ENCODE measurements around the gene FAM163A.
A peak's percentile ranks its signal among the peaks of the same experiment; 100 is the strongest.
"Not testable (repeated sequence)": the region's sequence is repeated elsewhere in the genome, so short reads cannot be mapped to it uniquely, and the experiment has no call there.

FAM163A gene

DNA sequence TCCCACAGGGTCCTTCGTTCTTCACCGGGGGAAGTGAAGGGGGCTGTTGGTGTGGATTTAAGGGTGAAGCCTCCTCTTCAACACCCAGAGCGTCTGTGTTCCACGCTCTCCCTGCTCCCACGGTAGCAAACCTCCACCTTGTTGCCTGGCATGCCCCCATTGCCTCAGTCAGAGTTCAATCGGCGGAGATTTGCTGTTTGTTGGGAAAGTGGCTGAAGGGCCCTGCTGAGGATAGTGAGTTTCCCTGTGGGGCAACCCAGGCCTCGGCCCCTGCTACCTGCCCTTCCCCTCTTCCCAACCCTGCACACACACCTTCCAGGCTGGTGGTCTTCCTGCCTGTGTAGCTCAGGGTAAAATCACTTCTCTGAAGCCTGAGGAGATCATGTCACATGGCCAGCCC, 74.0 kb downstream of the FAM163A start:
- no peak for DNase-seq

DNA sequence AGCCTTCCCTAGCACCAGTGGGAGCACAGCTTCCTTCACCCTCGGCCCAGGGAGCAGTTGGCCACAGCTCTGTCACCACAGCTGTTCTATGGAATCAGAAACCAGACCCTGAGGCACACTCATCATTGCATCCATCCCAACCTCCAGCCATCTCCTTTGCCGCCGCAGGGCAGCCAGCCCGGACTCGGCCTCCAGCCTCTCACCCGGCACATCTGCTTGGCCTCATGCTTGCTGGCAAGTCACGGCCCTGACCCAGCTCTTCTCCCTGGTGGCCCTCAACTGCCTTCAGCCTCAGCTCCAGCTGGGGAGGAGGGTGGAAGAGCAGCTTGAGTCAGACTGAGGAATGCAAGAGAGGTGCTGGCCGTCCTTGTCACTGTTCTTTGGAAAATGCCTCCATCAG, 74.7 kb downstream of the FAM163A start:
- DNase-seq: no peak

DNA sequence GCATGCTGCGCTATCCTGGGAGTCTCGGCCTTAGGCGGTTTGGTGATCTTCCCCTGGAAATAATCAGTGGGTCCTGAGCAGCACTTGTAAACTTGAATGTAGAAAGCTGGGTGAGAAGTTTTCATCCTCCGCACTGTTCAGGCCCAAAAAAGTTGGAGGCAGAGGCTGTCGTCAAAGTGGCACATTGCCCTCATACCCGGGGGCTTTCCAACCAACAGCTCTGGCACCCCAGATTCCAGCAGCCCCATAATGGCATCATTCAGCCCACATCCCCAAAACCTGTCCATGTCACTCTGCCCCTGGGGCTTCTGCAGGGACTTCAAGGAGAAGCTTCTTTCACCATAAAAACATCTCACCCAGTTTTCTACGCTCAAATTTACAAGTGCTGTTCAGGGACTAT, 75.2 kb downstream of the FAM163A start:
- no peak for DNase-seq

DNA sequence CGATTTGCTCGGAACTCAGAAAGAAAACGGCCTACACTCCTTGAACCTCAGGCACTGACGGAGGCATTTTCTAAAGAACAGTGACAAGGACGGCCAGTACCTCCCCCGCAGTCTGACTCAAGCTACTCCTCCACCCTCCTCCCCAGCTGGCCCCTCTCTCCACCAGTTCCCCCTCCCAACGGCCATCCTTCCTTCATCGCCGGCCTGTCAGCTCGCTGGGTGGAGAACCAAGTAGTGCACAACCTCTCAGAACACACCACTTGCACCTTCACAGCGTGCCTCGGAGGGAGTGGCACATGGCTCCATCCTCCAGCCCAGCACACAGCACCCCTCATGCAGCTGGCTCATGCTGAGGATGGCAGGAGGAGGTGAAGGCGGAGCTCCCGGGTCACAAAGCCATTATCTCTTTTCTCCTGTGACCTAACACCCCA, 75.7 kb downstream of the FAM163A start:
- DNase-seq: peak; percentile 61

DNA sequence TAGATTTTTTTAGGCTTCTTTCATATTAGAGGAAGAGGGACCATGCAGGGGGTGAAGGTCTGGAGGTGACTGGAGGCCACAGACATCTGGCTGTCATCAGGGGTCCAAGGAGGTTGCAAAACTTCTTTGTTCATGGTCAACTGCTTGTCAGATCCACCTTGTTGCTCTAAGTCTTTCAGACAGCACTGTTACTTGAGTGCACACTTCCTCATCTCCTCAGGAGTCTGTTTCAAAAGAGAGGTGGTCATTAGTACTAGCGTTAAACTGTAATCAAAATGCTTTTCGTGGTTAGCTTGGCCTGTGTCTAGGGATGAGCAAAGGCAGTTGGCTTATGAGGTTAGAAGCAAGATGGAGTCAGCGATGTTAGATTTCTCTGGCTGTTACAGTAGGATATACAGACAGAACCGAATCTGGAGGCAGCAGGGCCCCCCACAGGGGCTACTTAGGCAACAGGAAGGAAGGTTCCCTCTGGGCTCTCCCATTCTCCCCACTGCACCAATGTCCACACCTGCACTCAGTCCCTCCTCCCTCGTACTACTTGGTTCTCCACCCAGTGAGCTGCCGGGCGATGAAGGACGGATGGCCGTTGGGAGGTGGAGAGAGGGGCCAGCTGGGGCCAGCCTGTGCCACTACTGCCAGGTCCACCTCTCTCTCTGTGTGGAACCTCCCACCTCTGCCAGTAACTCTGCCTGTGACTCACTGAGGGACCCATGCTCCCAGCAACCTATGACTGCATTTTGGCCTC, 77.3 kb downstream of the FAM163A start:
- no peak for DNase-seq

DNA sequence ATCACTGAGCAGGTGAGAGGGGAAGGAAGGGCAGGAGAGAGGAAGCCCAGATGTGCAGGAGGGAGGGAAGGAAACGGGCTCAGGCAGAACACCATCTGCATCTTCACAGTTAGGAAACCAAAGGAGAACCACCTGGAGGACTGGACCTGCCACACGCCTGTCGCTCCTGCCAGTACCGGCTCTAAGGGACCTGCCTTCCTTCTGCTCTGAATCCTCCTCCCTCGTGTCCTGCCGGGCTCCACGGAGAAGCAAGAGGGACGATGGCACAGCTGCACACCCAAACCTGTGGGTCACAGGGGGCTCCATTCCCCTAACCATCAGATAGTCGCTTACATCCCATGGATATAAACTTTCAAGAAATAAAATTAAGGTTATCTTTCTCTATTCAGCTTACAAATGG, 78.4 kb downstream of the FAM163A start:
- no peak for DNase-seq

DNA sequence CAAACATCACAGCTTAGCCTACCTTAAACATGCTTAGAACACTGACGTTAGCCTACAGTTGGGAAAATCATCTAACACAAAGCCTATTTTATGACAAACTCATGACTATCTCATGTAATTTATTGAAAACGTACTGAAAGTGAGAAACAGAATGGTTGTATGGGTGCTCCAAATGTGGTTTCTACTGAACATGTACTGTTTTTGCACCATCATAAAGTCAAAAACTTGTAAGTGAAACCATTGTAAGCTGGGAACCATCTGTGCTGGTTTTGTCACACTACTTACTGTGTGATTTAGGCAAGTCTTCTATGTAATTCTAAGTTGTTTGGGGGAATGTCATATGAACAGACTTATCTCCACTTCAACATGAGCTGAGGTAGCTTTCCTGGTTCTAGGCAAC, 79.0 kb downstream of the FAM163A start:
- no peak for DNase-seq

DNA sequence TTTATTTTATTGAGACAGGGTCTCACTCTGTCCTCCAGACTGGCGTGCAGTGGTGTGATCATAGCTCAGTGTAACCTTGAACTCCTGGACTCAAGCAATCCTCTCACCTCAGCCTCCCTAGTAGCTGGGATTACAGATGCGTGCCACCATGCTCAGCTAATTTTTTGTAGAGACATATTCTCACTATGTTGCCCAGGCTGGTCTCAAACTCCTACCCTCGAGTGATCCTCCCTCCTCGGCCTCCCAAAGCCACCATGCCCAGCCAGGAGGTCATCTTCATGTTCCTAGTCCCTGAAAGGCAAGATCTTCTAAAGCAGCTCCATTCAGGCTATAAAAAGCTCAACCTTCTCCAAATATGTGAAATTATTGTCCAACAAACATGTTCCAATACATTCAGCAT, 80.6 kb downstream of the FAM163A start:
- no peak for DNase-seq

DNA sequence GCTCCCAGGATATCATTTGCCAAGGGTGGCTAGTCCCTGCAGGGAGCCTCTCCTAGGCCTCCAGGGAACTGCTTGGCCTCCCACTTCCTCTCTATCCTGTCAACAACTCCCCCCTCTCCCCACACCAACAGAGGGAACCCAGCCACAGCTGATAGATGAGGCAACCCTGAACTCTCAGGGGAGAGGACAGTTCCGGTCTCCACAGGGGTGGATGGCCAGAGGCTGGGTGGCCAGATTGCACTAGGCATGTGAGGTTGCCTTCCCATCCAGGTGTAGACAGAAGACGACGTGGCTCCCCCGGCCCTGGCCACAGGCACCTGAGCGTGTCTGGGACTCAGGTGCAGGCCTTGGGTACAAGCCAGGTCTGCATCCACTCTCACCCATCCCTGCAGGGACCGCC, 81.2 kb downstream of the FAM163A start:
- peak; percentile 21 for DNase-seq

DNA sequence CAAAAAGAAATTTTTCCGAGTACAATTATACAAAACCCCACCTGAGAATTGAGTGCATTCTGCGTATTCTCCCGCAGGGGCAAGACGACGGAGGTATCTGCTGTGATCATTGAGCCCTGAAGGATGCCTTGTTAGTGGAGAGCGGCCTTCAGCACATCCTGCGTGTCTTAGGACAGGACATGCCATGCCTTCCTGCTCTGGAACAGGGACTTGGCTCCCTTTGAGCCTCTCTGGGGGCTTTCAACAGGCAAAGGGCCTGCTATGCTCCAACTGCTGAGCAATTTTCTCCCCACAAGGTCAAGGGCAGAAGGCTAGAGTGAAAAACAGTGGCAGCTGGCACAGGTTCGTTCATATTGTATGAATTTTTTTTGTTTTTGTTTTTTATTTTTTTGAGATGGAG, 82.1 kb downstream of the FAM163A start:
- no peak for DNase-seq

DNA sequence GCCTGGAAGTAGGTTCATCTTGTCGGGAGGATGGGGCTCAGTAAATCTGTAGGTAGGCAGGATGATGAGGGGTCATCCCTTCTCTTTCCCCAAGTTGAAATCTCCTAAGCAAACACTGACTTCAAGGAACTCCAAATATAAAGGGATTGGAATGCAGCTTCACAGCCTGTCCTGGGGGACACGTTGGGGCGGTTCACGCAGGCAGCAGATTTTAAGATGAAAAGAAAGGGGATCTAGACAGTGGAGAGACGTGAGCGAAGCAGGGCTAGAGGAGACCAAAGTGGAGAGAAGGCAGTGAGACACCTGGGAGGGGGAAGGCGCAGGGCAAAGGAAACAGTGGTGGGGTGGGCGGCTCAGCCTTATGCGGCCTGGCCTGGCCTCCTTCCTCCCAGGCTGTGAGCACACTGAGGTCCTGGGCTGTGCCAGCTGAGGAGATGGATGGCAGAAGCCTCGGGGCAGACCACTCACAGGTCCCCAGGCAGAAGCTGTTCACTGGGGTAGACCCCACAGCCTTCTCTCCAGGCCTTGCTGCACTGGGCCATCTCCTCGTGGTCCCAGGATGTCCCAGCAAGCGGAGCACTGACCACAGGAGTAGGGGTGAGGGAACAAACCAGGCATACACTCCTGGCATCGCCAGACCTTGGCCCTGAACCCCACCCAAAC, 82.8 kb downstream of the FAM163A start:
- DNase-seq: no peak

DNA sequence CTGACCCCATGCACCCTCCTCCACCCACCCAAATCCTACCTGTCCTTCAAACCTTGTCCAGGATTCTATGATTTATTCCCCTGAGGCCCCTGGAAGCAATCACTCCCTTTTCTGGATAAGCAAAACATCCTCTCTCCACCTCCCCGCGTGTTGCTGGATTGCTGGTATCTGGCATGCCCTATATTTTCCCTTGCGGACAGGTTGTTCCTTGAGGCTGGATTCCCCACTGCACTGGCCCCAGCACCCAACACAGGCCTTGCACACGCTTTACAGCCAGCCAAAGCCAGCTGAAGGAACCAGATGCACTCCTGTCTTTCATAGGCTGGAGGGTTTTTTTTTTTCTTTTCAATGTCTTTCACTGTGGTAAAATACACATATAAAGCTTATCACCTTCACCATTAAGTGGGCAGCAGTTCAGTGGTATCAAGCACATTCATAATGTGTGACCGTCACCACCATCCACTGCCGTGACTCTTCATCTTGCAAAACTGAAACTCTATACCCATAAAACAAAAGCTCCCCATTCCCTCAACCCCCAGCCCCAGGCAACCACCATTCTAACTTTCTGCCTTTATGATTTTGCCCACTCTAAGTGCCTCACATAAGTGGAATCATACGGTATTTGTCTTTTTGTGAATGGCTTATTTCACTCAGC, 83.7 kb downstream of the FAM163A start:
- DNase-seq: no peak

DNA sequence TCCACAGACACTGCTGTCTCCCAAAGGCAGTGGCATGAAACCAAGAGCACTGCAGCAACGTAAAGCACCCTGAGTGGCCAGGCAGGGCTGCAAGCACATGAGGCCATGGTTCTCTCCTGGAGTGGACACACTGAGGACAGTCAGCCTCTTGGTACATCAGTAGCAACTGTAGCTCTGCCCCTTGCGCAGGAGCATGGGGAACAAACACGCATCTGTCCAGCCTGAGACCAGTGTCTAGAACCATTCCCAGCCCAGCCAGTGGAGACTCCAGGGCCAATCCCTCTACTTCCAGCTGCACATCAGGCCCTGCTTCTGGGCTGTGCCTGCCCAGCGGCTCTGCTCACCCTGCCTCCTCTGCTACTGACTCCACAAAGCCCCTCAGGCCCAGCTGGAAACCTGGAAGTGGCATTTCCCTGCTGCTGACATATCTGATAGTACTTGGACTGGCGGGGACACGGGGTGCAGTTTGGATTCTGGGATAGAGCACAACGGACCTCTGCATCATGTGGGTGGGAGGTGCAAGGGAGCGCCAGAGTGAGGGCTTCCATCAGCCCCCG, 85.5 kb downstream of the FAM163A start:
- no peak for DNase-seq

DNA sequence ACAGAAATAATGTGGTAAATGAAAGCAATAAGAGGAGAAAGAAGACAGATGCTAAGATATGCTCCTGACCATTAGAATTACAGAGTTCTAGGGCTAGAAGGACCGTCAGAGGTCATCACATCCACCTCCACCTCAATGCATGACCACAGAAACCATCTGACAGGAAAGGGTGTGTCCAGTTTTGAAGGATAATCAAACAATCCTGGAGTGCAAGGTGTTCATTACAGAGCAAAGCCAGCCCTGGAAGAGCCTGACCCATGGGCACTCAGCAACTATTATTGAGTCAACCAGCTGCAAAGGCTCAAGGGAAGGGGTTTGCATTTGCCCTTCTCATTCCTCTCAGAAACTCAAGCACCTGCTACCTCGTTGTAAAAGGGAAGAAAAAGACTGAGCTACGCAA, 88.1 kb downstream of the FAM163A start:
- DNase-seq: peak; percentile 13

DNA sequence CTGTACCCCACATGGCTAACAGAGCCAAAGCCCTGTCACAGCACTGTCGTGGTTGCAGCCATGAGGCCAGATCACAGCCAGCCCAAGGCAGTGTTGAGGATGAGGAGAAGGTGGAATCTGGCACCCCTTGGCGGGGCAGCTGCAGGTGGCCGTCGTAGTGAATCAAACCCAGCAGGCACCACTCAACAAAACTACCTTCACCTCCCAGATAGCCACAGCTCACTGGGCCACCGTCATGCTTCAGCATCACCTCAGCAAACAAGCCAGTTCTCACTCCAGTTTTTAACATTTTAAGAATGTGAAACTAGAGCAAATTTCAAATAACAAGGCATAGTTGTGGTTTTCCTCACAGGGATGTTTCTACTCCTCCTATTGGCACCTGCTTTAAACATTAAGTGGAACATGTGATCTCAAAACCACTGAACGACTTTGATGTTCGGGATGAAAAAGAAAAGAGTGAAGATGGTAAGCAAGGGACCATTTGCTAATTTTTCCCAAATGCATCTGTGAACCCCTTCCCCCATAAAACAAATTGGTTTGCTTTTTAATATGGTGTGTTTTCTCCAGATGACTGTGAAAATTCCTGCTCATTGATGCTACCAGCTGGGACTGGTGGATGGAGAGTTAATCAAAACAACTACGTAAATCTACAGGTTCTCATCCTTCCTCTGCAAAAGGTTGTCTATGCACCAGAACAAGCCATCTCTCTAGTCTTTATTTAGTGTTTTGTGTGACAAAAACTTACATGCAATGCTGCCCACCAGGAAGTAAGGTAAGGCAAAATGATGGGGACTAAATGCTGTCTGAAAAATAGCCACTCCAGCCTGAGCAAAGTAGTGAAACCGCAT, 89.0 kb downstream of the FAM163A start:
- DNase-seq: no peak

DNA sequence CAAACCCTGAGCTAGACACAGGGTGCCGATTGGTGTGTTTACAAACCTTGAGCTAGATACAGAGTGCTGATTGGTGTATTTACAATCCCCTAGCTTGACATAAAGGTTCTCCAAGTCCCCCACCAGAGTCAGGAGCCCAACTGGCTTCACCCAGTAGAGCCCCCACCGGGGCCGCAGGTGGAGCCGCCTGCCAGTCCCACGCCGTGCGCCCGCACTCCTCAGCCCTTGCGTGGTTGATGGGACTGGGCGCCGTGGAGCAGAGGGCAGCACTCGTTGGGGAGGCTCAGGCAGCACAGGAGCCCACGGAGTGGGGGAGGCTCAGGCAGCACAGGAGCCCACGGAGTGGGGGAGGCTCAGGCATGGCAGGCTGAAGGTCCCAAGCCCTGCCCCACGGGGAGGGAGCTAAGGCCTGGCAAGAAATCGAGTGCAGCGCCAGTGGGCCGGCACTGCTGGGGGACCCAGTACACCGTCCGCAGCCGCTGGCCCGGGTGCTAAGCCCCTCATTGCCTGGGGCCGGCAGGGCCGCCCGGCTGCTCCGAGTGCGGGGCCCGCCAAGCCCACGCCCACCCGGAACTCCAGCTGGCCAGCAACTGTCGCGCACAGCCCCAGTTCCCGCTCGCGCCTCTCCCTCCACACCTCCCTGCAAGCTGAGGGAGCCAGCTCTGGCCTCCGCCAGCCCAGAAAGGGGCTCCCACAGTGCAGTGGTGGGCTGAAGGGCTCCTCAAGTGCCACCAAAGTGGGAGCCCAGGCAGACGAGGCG, 93.8 kb downstream of the FAM163A start:
- not testable (repeated sequence) for DNase-seq

DNA sequence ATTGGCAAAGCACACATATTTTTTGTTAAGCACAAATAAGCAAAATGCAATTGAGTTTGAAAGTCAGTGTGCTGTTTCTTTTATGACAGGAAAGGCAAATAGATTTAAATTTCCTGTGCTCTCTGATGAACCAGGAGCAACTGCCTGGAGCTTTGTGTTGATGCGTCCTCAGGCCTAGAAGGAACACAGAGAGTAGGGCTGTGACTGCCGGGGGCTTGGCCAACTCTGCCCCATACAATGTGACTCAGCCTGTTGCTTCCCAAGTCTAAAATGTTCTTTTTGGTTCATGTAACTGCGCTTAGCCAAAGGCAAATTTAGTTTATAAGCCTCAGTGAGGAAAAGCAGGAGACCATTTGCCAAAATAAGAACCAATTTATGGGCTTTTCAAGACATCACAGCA, 97.0 kb downstream of the FAM163A start:
- no peak for DNase-seq

DNA sequence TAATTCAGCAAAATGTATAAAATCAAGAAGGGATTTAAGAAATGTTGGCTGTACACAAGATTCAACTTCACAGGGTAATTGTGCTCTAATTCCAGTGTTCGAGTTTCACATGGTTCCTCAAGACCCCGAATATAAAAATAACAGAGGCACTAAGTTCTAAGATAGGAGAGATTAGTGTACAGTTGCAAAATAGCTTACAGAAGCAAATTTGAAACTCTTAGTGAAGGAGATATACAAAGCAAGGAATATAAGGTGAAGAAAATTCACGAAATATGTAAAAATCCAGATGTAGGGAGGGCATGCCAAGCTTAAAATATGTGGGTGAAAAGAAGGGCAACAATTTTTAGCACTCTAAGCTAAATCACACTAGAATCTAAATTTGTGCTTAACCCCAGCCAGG, 105.1 kb downstream of the FAM163A start:
- DNase-seq: no peak

DNA sequence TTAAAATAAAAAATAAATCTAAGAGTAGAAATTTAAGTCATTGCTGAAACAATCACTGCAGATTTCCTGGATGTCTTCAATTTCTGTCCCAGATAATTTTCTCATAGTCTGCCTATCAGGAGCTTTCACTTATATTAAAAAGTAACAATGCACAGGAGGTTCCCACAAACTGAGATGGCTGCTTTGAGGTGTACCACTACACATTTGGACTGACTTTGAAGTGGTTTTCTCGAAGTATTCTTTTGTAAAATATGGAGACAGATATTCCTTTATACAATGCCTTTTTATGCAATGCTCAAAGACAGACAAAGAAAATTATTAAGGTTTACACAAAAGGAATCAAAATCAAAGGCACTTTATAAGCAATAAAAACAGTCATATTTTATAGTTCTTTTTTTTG, 110.0 kb downstream of the FAM163A start:
- DNase-seq: no peak

DNA sequence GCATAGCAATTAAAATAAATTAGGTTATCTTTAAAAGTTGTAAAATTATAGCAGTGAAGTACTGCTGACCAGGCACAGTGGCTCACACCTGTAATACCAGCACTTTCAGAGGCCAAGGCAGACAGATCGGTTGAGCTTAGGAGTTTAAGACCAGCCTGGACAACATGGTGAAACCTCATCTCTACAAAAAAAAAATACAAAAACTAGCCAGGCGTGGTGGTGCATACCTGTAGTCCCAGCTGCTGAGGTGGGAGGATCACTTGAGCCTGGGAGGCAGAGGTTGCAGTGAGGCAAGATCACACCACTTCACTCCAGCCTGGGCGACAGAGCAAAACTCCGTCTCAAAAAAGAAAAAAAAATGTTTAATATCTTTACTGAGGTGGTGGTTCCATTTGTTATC, 112.7 kb downstream of the FAM163A start:
- not testable (repeated sequence) for DNase-seq

DNA sequence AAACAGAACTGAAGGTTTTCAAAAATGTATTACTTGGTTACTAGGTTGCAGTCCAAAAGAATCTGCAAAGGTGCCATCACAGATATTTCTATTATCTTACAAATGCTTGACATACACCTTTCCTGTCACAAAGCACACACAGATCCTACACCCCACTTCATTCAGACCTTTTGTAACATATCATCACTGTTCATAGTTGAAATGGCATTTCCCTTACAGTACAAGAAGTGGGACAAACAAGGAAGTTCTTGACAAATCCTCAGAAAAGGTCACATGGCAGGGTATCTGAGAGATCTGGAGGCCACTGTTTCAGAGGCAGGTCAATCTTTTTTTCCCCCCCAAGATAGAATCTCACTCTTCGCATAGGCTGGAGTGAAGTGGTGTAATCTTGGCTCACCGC, 113.2 kb downstream of the FAM163A start:
- DNase-seq: no peak

DNA sequence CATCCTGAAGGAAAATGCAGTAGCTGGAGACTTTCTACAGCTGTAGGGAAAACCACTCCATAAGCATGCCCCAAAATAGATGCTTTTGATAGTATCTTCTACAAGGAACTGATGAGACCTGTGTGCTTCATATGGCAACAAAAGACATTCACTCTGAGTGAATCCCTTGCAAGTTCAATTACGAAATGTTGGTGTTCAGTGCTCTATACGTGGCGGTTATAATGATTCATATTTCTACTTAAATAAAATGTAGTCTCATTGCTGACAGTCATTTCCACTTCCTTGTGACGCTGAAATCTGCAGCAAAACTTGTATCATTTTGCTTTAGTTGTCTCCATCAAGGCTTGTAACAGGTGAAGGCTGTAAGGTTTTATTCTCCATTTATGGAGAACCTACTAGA, 113.9 kb downstream of the FAM163A start:
- no peak for DNase-seq

Data from OCI-M1 (cell line).